T-helper 9 cell (primary cell): Measurements from ENCODE around the gene MORN4.
"Not testable (repeated sequence)": the region's sequence is repeated elsewhere in the genome, so short reads cannot be mapped to it uniquely, and the experiment has no call there.

Experiments
- DNase-seq: peaks from one replicate; pipeline ENCODE4 v3.0.0-alpha.2; 2020
- total RNA-seq, 2 donors: gene quantifications; one replicate each; lab custom pipeline; 2026; lab: John Stamatoyannopoulos, UW

Gene MORN4
- 0.72 to 2.1 reads per million in 2 donors for total RNA-seq

GRCh38 chr10:97632949-97633884 lies at the start of gene MORN4:
Gene MORN4, minus strand, starts transcription at chr10:97633500. Its CDS starts 13,847 bp downstream, at chr10:97619653.
- peak; percentile 90 for DNase-seq

GRCh38 chr10:97682042-97682441 lies 48.7 kb upstream of the MORN4 start:
- DNase-seq: no peak

DNA sequence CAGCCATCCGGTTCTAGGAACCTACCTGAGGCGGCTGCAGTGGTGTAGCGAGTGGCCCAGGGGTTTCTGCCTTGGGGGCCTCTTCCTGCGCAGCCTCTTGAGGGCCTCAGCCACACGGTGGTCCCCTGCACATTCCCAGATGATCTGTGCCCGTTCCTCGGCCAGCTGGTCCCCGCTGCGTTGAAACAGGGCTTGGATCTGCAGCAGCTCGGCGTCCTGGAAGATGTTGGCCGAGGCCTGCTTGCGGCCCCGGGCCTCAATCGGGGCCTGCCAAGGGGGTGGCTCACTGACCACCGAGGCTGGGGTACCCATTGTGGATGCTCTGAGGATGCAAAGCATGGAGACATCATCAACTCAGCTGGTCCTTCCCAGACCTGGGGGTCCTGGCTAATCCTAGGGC lies 46.3 kb upstream of the MORN4 start:
- DNase-seq: no peak

DNA sequence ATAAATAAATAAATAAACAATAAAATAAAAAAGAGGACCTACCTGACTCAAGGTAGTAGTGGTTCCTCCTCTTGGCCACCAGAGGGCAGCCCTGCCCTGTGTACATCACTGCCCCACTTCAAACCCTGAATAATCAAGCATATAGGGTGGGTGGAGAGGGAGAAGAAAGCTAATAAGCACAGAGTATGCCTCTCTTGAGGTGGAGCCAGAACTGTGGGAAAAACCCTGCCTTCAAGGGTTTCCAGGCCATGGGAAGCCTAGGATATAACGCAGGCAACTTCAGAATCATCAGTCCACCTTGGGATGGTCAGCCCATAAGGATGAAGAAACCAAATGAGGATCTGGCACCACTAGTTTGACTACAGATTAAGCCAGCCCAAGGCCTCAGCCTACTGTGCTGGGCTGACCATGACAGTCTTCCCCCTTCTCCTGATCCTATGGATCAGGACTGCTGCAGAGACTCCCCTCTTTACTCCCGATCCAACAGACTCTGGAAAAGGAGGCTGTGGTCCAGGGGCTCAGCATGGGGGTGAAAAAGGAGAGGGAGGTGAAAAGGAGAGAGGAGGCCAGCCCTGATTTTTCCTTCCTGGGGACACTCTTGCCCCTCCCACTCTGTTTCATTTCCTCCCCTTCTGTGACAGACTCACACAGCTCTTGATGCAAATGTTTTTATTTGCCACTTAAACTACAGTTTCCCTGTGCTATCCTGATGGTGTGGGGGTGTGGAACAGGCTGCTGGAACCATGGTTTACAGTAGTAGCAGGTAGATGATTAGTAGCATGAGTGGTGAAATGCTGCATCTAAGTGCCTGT lies 43.7 kb upstream of the MORN4 start:
- peak; percentile 43 for DNase-seq

GRCh38 chr10:97675222-97675621 lies 41.9 kb upstream of the MORN4 start:
- no peak for DNase-seq

- no peak for DNase-seq
Measured at GRCh38 chr10:97673736-97674525, 40.6 kb upstream of the MORN4 start.

DNA sequence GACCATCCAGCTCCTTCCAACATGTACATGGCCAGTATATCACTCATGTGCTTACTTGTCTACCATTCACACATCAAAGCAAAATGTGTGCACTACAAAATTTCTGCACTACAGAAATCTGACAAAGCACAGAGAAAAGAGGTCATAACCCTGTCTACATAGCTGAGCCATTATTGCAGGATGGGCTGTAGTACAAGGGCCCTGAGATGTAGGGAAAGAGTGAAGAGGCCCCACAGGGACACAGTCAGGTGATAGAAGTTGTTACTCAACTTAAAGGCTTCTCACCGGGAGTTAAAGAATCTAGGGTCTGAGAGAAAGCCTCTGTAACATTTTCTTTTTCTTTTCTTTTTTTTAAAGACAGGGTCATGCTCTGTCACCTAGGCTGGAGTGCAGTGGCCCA lies 36.3 kb upstream of the MORN4 start:
- no peak for DNase-seq

DNA sequence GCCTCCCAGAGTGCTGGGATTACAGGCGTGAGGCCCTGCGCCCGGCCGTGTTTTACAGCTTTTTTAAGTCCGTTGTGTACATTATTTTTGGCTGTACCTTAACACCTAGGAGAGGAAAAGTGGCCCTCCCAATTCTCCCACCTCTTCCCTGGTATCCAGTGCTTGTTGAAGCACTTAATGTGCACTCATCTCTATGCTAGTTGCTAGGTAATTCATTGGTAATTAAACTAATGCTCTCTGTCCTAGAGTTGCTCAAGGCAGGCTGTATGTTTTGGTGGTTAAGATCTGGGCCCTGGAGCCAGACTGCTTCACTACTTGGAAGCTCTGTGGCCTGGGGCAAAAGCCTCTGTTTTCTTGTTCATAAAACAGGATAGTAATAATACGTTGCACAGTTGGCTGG lies 34.2 kb upstream of the MORN4 start:
- no peak for DNase-seq

DNA sequence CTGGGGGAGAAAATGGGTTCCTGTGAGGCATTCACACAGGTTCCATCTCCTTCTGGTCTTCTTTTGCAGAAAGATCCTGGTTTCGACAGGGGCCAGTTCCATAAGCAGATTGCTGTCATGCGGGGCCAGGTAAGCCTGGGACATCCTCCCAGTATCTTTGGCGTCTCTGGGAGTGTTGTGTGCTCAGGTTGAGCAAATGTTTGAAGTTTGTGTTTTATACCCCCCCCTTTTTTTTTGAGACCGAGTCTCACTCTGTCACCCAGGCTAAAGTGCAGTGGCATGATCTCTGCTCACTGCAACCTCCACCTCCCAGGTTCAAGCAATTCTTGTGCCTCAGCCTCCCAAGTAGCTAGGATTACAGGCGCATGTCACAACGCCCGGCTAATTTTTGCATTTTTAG lies 33.7 kb upstream of the MORN4 start:
- no peak for DNase-seq

- no peak for DNase-seq
Measured at GRCh38 chr10:97664282-97664850, 31.1 kb upstream of the MORN4 start.

DNA sequence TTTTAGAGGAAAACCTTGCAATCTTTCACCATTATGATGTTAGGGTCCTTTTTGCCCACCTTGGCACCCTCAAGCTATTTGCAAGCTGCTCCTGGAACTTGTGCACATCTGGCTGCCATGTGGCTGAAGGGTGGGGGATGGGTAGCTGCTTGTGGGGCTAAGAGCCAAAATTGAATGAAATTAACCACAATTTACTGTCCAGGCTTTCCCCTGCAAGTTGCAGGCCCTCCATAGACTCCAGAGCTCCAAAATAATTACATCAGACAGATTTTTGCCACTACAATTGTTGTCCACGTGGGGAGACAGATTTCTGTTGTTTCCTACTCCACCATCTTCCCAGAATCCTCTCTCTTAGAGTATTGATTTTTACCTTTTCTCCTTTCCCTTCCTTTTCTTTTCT lies 26.3 kb upstream of the MORN4 start:
- no peak for DNase-seq

- no peak for DNase-seq
Measured at GRCh38 chr10:97656777-97657176, 23.5 kb upstream of the MORN4 start.

GRCh38 chr10:97651773-97652172 lies 18.5 kb upstream of the MORN4 start:
- no peak for DNase-seq

DNA sequence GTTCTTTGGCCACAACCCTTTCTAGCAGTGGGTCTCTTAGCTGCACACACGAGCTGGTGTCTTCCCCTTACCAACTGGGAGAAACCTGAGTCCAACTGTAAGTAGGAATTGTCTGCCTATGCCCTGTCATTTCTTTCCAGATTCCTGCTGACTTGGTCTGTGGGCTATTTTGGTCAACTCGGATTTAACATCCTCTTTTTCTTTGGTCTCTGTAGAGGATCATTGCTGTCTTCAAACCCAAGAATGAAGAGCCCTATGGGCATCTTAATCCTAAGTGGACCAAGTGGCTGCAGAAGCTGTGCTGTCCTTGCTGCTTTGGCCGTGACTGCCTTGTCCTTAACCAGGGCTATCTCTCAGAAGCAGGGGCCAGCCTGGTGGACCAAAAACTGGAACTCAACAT lies 17.4 kb upstream of the MORN4 start:
- no peak for DNase-seq

GRCh38 chr10:97649405-97649750 lies 16.1 kb upstream of the MORN4 start:
- not testable (repeated sequence) for DNase-seq

- DNase-seq: no peak
Measured at GRCh38 chr10:97648562-97649404, 15.5 kb upstream of the MORN4 start.

GRCh38 chr10:97647556-97647955 lies 14.3 kb upstream of the MORN4 start:
- no peak for DNase-seq

DNA sequence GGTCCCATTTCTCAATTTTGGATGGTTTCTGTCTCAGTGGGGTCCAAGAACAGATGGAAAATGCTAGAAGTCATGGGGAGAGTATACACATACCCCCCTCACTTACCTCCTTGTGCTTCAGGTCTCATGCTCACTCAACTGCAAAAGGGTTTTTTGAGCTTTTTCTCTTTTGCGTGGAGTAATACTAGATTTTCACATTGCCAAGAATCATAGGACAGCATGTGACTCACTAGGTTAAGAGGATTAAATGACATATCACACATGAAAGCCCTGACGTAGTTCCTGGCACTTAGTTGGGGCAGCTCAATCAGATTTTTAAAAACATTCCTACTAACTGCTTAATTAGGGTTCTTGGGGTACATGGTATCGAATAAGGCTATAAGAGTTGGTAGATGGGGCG lies 11.6 kb upstream of the MORN4 start:
- no peak for DNase-seq

DNA sequence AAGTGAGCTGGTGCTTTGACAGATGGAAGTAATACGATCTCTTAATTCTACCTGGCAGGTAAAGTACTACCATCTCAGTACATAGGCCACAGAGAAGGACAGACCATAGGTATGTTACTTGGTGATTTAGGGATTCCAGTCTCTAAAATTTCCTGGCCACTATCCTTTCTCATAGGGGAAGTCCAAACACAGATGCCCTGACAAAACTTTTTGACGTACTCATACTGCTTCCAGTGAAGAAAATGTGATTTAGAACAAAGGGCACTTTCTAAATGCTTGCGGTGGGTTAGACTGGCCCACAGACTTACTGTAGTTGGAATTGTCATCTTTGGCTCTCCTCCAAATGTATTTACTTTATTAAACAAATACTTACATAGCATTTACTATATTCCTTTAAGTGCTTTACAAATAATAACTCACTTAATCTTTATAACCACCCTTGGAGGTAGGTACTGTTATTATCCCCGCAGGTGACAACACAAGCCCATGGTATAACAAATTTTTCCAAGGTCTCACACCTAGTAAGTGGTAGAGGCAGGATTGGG lies 10.2 kb upstream of the MORN4 start:
- DNase-seq: no peak

DNA sequence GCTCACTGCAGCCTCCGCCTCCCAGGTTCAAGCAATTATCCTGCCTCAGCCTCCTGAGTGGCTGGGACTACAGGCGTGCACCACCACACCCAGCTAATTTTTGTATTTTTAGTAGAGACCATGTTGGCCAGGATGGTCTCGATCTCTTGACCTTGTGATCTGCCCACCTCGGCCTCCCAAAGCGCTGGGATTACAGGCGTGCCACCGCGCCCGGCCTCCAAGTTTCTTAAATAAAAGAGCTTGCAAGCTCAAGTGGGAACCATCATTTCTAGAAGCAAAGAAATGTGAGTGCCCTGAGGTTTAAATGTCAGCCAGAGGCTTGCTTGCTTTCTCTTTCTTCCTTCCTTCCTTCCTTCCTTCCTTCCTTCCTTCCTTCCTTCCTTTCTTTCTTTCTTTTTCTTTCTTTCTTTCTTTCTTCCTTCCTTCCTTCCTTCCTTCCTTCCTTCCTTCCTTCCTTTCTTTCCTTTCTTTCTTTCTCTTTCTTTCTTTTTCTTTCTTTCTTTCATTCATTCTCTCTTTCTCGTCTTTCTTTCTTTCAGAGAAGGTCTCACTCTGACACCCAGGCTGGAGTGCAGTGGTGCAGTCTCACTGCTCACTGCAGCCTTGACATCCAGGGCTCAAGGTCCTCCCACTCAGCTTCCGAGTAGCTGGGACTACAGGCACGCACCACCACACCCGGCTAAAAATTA lies 9.3 kb upstream of the MORN4 start:
- not testable (repeated sequence) for DNase-seq
